Mucosa of stomach (tissue), 1 donor: ENCODE data around the gene NUDT22.
A peak's percentile ranks its signal among the peaks of the same experiment; 100 is the strongest.

Source experiments
- H3K27me3 ChIP-seq: one replicate; pipeline ENCODE4 v1.7.0; 2013; ENCODE audit warnings: mild to moderate bottlenecking, low read length; ENCODE audit not compliant: control insufficient read depth, insufficient read depth
- H3K36me3 ChIP-seq: one replicate; pipeline ENCODE4 v1.7.0; 2013; ENCODE audit warnings: low read length; ENCODE audit not compliant: control insufficient read depth, insufficient read depth
- H3K4me1 ChIP-seq: one replicate; pipeline ENCODE4 v1.7.0; 2013; ENCODE audit warnings: mild to moderate bottlenecking, low read length; ENCODE audit not compliant: control insufficient read depth, insufficient read depth
- H3K4me3 ChIP-seq: one replicate; pipeline ENCODE4 v1.7.0; 2013; ENCODE audit warnings: low read length
- H3K9ac ChIP-seq: one replicate; pipeline ENCODE4 v1.7.0; 2013; ENCODE audit warnings: mild to moderate bottlenecking, low read length, moderate library complexity
- H3K9me3 ChIP-seq: one replicate; pipeline ENCODE4 v1.7.0; 2013; ENCODE audit warnings: mild to moderate bottlenecking, low read length, moderate library complexity; ENCODE audit not compliant: control insufficient read depth
- donor health status: Pancreatic carcinoma.

Gene NUDT22, protein sequence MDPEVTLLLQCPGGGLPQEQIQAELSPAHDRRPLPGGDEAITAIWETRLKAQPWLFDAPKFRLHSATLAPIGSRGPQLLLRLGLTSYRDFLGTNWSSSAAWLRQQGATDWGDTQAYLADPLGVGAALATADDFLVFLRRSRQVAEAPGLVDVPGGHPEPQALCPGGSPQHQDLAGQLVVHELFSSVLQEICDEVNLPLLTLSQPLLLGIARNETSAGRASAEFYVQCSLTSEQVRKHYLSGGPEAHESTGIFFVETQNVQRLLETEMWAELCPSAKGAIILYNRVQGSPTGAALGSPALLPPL

DNA sequence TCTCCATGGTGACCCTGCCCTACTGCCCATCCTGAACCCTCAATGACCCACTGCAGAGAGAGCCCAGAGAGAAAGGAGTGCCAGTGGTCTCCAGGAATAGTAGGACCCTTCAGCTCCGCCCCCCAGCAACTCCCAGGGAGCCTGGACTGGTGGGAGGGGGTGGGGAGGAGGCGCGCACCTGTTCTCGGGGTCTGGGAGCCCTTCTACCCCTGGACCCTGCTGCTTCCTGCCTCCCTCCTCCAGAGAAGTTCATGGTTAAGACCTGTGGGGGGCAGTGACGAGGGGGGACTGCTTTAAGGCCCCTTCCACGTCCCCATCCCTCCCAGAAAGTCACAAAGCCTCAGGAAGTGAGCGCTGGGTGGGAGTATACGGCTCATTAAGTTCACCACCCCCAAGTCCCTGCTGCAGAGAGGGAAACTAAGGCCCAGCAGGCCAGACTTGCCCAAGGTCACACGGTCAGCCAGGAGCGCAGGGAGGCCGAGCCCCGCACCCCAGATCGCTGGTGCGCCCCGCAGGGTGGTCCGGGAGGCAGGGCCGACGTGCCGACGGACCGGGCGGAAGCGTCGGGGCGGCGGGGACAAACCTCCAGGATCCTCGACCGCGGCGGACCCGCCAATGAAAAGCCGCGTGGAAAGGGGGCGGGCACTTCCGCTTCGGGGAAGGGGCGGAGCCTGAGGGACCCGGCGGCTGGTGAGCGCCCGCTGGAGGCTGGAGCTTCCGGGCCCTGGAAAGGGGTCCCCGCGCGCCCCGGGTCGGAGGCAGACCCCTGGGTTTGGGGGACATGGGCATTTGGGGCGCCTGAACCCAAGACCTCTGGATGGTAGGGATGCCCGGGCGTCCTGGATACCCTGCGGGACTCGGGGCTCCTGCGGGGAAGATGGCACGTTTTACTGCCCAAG lies at the start of gene NUDT22, which contains the start of gene TRPT1:
Gene NUDT22, plus strand, starts transcription at position 667 of the 899 bp plus-strand sequence. CDS start 379 bp downstream, outside the sequence.
Gene TRPT1, minus strand, starts transcription at position 579 of the 899 bp plus-strand sequence. Its CDS starts 326 bp downstream, at position 253.
- peak within 1 kb of the TSS; percentile 96 for H3K9ac ChIP-seq
- H3K27me3 ChIP-seq = no peaks in the 10 kb centered on the region
- no peaks in the 10 kb centered on the region for H3K36me3 ChIP-seq
- no peaks in the 10 kb centered on the region for H3K9me3 ChIP-seq
- peaks cover 56% of the 10 kb centered on the region for H3K4me1 ChIP-seq
- H3K4me3 ChIP-seq = peak within 1 kb of the TSS; percentile 92

DNA sequence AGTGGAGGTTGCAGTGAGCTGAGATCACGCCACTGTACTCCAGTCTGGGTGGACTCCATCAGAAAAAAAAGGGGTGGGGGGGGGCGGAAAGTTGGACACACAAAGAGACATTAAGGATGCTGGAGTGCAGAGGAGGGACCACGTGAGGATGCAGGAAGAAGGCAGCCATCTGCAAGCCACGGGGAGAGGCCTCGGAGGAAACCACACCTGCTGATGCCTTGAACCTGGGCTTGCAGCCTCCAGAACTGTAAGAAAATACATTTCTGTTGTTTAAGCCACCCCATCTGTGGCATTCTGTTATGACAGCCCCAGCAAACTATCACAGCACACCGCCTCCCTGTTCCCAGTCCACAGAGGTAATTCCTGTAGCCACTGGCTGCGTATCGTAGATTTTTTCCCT lies 49.3 kb upstream of the NUDT22 start:
- no peak overlapping the region for H3K4me3 ChIP-seq
- H3K36me3 ChIP-seq = no peaks in the 10 kb centered on the region
- H3K9me3 ChIP-seq = no peaks in the 10 kb centered on the region
- no peak overlapping the region for H3K9ac ChIP-seq
- H3K4me1 ChIP-seq = peaks cover 13% of the 10 kb centered on the region
- no peaks in the 10 kb centered on the region for H3K27me3 ChIP-seq

DNA sequence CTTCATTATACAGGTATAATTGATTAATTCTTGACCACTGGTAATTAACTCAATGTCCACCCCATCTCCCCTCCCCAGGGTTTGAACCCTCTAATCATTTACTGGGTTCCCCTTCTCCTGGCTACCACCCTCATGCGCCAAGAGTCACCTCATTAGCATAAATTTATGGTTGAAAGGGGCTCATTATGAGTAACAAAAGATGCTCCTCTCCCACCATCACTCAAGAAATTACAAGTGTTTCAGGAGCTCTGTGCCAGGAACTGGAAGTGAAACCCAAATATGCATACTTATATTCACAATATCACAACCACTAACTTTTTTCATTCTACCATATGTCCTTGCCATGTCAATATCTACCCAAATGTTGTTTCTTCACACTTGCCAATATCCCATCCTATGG lies 47.9 kb upstream of the NUDT22 start:
- H3K4me1 ChIP-seq = peaks cover 16% of the 10 kb centered on the region
- no peaks in the 10 kb centered on the region for H3K27me3 ChIP-seq
- H3K9me3 ChIP-seq = no peaks in the 10 kb centered on the region
- H3K9ac ChIP-seq = no peak overlapping the region
- H3K36me3 ChIP-seq = no peaks in the 10 kb centered on the region
- no peak overlapping the region for H3K4me3 ChIP-seq

DNA sequence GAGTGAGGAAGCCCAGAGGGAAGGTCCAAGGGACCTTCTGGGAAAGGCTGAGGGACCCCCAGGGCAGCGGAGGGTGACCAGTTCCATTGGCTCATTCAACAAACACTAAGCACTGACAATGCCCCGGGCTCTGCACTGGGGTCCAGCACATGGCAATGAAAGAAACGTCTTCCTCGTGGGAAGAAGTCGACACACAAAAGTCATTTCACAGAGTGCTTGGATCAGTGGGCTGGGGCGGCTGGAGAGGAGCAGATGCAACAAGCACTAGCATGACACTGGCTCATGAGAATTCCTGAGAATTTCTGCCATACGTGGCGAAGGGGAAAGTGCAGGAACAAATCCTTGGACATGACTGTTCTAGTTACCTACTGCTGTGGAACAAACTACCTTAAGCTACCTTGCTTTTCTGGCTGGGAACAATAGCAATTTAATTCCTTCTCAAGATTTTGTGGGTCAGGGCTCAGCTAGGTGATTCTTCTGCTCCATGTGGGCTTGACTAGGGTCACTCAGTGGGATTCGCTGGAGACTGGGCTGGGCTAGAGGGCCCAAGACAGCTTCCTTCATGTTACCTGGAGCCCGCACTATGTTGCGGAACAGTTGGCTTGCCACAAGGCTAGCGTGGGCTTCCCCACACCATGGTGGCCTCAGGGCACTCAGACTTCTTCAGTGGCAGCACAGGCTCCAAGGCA lies 47.0 kb upstream of the NUDT22 start:
- Histone ChIP-seq H3K9me3 (no peaks in the 10 kb centered on the region), H3K27me3 (no peaks in the 10 kb centered on the region), H3K4me3 (no peak overlapping the region), H3K9ac (no peak overlapping the region), H3K4me1 (peaks cover 21% of the 10 kb centered on the region), H3K36me3 (no peaks in the 10 kb centered on the region)

DNA sequence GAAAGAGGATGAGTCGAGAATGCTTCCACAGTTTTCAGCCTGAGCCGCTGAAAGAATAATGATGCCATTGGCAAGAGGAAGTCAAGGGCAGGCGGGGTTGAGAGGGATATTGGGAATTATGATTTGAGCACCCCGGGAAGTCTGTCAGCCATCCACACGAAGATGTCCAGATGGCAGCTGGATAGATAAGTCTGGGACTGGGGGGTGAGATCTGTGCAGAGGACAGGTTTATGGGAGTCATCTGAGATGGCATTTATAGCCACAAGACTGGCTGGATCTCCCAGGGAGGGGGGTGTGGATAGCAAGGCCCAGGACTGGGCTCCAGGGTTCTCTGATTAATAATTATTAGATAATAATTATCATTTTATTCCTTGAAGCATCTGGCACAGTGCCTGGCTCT lies 45.2 kb upstream of the NUDT22 start:
- Histone ChIP-seq H3K4me3 (no peak overlapping the region), H3K9ac (peak overlapping the region; percentile 52), H3K9me3 (no peaks in the 10 kb centered on the region), H3K36me3 (no peaks in the 10 kb centered on the region), H3K27me3 (no peaks in the 10 kb centered on the region), H3K4me1 (peaks cover 31% of the 10 kb centered on the region)

DNA sequence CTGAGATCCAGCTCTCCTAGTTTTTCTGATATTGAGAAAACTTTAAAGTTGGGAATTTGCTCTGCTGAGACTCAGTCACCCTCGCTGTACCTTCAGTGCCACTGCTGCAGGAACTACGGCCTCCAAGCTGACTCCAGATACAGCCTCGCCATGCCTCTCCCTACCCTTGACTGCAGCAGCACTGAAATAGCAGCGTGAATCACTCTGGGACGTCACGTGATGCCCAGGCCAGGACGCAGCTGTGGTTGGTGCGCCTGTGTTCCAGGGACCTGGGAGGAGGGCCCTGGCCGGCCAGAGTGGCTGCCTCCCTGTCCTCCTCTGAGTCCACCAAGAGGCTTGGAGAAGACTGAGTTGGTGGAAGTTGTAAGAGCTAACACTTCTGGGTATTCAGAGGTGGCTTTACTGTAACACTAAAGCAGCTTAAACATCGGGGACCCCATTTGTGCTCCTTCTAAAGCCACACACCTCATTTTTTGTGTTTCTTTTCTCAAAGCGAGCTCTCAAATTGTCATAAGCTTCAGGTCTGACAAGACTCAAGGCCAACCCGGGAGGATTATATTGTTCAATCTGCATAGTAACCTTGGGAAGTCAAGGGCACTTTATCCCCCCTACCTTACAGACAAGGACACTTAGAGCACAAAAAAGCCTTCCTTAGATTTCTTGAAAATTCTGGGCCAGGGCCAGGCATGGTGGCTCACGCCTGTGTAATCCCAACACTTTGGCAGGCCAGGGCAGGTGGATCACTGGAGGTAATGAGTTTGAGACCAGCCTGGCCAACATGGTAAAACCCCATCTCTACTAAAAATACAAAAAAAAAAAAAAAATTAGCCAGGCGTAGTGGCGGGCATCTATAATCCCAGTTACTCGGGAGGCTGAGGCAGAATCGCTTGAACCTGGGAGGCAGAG lies 44.3 kb upstream of the NUDT22 start:
- Histone ChIP-seq H3K9me3 (no peaks in the 10 kb centered on the region), H3K36me3 (no peaks in the 10 kb centered on the region), H3K4me1 (peaks cover 31% of the 10 kb centered on the region), H3K27me3 (no peaks in the 10 kb centered on the region), H3K4me3 (no peak overlapping the region), H3K9ac (peak overlapping the region; percentile 52)

DNA sequence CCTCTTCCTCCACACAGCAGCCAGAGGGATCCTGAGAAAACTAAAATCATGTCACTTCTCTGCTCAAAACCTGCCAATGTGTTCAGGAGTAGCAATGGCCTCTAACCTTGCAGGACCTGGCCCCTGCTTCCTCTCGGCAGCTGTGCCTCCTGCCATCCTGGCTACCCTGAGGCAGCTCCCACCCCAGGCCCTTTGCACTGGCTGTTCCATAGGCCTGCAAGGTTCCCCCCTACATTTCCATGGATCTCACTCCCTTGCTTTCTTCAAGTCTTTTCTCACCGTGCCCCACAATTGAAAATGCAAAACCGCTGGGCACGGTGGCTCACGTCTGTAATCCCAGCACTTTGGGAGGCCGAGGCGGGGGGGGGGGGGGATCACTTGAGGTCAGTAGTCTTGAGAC lies 42.2 kb upstream of the NUDT22 start:
- no peaks in the 10 kb centered on the region for H3K27me3 ChIP-seq
- H3K4me1 ChIP-seq = peaks cover 38% of the 10 kb centered on the region
- no peak overlapping the region for H3K9ac ChIP-seq

DNA sequence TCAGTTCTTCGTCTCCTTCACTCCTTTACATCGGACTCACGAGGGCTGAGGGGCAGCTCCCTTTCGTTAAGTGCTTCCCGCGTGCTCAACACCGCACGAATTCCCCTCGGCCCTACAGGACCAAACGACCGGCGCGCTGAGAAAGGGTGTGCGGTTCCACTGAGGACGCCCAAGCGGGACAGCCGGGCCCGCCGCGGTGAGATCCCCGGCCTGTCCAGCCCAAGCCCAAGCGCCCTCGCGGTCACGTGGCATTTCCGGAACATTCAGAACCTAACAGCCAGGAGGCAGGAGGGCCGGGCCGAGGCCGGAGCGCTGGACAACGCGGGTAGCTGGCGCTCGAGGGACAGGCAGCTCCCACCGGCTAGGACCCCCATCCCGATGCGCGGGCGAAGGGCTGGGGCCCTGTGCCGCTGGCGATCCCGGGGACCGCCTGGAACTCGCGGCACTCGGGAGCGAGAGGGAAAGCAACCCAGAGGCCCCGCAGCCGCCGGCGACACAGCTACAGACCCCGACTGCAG lies 40.8 kb upstream of the NUDT22 start:
- peak overlapping the region; percentile 83 for H3K9ac ChIP-seq
- H3K9me3 ChIP-seq = no peaks in the 10 kb centered on the region
- H3K4me1 ChIP-seq = peaks cover 38% of the 10 kb centered on the region
- peak overlapping the region; percentile 83 for H3K4me3 ChIP-seq
- H3K27me3 ChIP-seq = no peaks in the 10 kb centered on the region
- H3K36me3 ChIP-seq = no peaks in the 10 kb centered on the region

More for the DNA sequence above, 42.2 kb upstream of the NUDT22 start:
- H3K4me3 ChIP-seq = no peak overlapping the region
- no peaks in the 10 kb centered on the region for H3K9me3 ChIP-seq
- H3K36me3 ChIP-seq = no peaks in the 10 kb centered on the region

DNA sequence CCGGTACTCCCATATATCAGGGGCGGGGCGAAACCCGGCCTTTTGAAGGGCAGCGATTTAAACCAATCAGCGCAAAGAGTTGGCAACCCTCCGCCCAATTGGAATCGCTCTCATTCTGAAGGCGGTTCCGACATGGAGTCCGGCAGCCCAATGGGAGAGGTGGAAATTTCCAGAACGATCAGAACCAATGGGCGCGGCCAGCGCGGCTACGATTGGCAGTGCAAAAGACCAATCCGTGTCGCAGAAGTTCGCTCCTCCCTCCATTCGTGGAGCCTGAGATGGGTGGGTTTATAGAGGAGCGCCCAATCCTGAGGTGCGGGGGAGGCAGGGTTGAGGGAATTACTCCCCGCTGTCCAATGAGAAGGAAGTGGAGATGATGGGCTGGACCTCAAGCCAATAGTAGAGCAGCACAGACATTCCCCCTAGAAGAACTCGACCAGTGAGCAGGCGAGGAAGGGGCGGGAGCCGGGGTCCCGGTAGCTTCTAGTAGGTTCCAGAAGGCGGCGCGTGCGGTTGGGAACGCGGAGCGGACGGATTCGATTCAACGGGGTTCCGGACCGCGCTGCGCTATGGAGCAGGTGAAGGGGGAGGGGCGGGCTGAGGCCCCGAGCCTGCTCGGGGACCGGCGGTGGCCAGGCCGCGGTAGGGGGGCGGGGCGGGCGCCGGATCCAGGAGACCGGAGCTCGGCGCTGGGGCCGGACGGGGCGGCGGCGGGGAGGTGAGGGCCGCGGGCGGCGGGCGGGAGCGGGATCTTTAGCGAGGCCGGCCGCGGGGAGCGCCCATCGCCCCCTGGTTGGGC lies 40.2 kb upstream of the NUDT22 start, which contains the start of gene STIP1:
Gene STIP1, plus strand, starts transcription at position 479 of the 799 bp plus-strand sequence. Its CDS starts 91 bp downstream, at position 570.
- Histone ChIP-seq H3K4me1 (peaks cover 33% of the 10 kb centered on the region), H3K9ac (peak within 1 kb of the TSS; percentile 83), H3K4me3 (peak within 1 kb of the TSS; percentile 83), H3K9me3 (no peaks in the 10 kb centered on the region), H3K27me3 (no peaks in the 10 kb centered on the region), H3K36me3 (no peaks in the 10 kb centered on the region)

DNA sequence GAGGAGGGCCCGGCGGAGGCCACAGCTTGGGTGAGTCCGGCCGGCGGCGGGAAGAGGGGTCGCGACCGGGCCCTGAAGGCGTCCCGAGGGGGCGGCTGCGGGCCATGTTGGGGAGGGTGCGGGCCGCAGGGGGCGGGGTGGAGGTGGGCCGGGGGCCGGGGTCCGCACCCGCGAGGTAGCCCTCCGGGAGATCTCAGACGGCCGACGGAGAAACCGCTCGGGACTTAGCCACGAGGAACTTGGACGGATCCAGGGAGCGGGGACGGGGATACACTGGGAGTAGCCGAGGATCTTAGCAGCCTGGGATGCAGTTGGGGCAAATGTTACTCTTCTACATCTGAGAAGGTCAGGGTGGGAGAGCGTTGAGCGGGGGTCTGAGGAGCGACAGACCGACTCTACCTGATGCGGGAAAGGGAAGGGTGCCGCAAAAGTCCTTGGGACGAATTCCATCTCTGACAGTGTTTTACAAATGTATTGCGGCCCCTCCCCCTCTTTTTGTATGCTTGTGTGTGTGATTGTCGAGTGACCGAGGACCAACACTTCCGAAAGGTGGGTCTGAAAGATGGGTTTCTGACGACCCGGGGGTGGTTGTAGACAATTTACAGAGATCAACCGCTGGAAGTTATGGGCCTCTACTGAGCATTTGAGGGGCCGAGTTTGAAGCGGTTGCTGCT lies 39.4 kb upstream of the NUDT22 start:
- H3K9me3 ChIP-seq = no peaks in the 10 kb centered on the region
- peaks cover 26% of the 10 kb centered on the region for H3K4me1 ChIP-seq
- no peaks in the 10 kb centered on the region for H3K36me3 ChIP-seq
- no peak overlapping the region for H3K9ac ChIP-seq
- H3K27me3 ChIP-seq = no peaks in the 10 kb centered on the region
- no peak overlapping the region for H3K4me3 ChIP-seq
